K562 (cell line): ENCODE measurements around the gene PIM3. TPM values are rescaled to one million over a fixed set of nuclear protein-coding genes. Genes with fewer than 3 reads are reported as not detected.
A peak's percentile ranks its signal among the peaks of the same experiment; 100 is the strongest.

Experiments
- ATAC-seq: fragments of 200-7000 bp; cut with Tn5 transposase; 3 replicates; pipeline ENCODE4 v1.9.1; 2020; ENCODE audit warnings: moderate library complexity
- BruUV-seq: library from RNA; stranded (reverse); fragments of 400-500 nt; replicated peaks from 2 replicates; lab custom pipeline; 2021; lab: Mats Ljungman, UMichigan
- CTCF ChIA-PET: fragments of 300-600 bp; formaldehyde crosslinking; extraction: SDS; loops from one replicate; lab custom pipeline; 2021; ENCODE audit warnings: low intra/inter-chr PET ratio; lab: Yijun Ruan, JAX
- POLR2A ChIA-PET: fragments of 300-600, 350-650 bp; sonication (Branson Sonifier 250); formaldehyde crosslinking; extraction: SDS; loops from one replicate; lab custom pipeline; 2021; ENCODE audit warnings: antibody characterized with exemption, inconsistent platforms; lab: Yijun Ruan, JAX
- DNase-seq, 4 experiments: peaks; one replicate each; pipeline versions ENCODE4 v3.0.0 to v3.0.0-alpha.2; 2011 to 2018; ENCODE audit warnings: low spot score in 3 of 4, mixed read lengths in 3 of 4; ENCODE audit errors: extremely low read depth in 1 of 4
- FAIRE-seq: peaks from 2 replicates; lab custom pipeline; 2011; peaks lifted over from hg19 to GRCh38; lab: Jason Lieb, UNC
- H2AFZ ChIP-seq: 2 replicates; pipeline ENCODE4 v1.6.0; 2011; ENCODE audit warnings: low read depth, low read length, control low read depth, inconsistent platforms
- H3K27ac ChIP-seq: fragments of 200-600 bp; 3 replicates; pipeline ENCODE4 v1.8.0; 2011; ENCODE audit warnings: low read depth, mild to moderate bottlenecking, control low read depth, inconsistent platforms, low read length, moderate library complexity, mixed read lengths; ENCODE audit errors: extremely low read depth
- H3K27me3 ChIP-seq, 2 experiments: fragments of 300-600 bp in 1 of 2; 2 replicates in 1 of 2; 3 replicates in 1 of 2; pipeline versions ENCODE4 v1.6.0 to v1.8.0; 2011; ENCODE audit warnings: inconsistent platforms in 2 of 2, low read length in 2 of 2, mild to moderate bottlenecking in 1 of 2, mixed read lengths in 1 of 2, moderate library complexity in 1 of 2; ENCODE audit not compliant: control insufficient read depth in 2 of 2, insufficient read depth in 2 of 2
- H3K36me3 ChIP-seq: fragments of 300-600 bp; 3 replicates; pipeline ENCODE4 v1.8.0; 2011; ENCODE audit warnings: mild to moderate bottlenecking, low read length, inconsistent platforms; ENCODE audit not compliant: control insufficient read depth, insufficient read depth
- H3K4me1 ChIP-seq, 2 experiments: fragments of 200-600 bp in 1 of 2; replicated peaks in 1 of 2; 2 replicates in 1 of 2; 3 replicates in 1 of 2; pipeline versions ENCODE4 v1.5.1 to v1.8.0; 2011; ENCODE audit warnings: inconsistent platforms in 2 of 2, low read length in 2 of 2, mild to moderate bottlenecking in 1 of 2, mixed read lengths in 1 of 2, moderate library complexity in 1 of 2; ENCODE audit not compliant: control insufficient read depth in 2 of 2, insufficient read depth in 2 of 2
- H3K4me2 ChIP-seq: 2 replicates; pipeline ENCODE4 v1.6.1; 2011; ENCODE audit warnings: low read length, control low read depth, inconsistent platforms, mixed read lengths; ENCODE audit not compliant: insufficient read depth
- H3K4me3 ChIP-seq: fragments of 200-600 bp; sonication (generic), shearing (Covaris generic); 2 replicates; pipeline ENCODE4 v1.5.1; 2016; ENCODE audit warnings: control low read depth, inconsistent platforms
- H3K79me2 ChIP-seq: fragments of 200-600 bp; 3 replicates; pipeline ENCODE4 v1.8.0; 2011; ENCODE audit warnings: low read length, inconsistent platforms; ENCODE audit not compliant: control insufficient read depth, insufficient read depth
- H3K9ac ChIP-seq, 2 experiments: 2 replicates each; pipeline versions ENCODE4 v1.6.0 to v1.6.1; 2011; ENCODE audit warnings: low read depth in 2 of 2, low read length in 2 of 2, control low read depth in 1 of 2, inconsistent platforms in 1 of 2, mild to moderate bottlenecking in 1 of 2, mixed read lengths in 1 of 2; ENCODE audit not compliant: insufficient read depth in 1 of 2
- H3K9me1 ChIP-seq: one replicate; pipeline ENCODE4 v1.6.0; 2011; ENCODE audit warnings: inconsistent platforms, mild to moderate bottlenecking, low read length, moderate library complexity; ENCODE audit not compliant: control insufficient read depth, insufficient read depth
- H3K9me3 ChIP-seq: replicated peaks from 2 replicates; pipeline ENCODE4 v1.5.1; 2011; ENCODE audit warnings: low read depth, low read length, inconsistent platforms; ENCODE audit not compliant: control insufficient read depth, insufficient read depth
- H4K20me1 ChIP-seq: replicated peaks from 2 replicates; pipeline ENCODE4 v1.6.1; 2011; ENCODE audit warnings: low read length, inconsistent platforms, mixed read lengths; ENCODE audit not compliant: control insufficient read depth, insufficient read depth
- CEBPZ ChIP-seq: fragments of 150-350 bp; IDR thresholded peaks from 2 replicates; pipeline ENCODE4 v1.6.1; 2014; ENCODE audit warnings: low read depth, mild to moderate bottlenecking, low read length, borderline replicate concordance
- CREBBP ChIP-seq: IDR thresholded peaks from one replicate; pipeline ENCODE4 v1.6.1; 2012; ENCODE audit warnings: low read depth, mild to moderate bottlenecking, control low read depth, inconsistent platforms, low read length
- ELF2 ChIP-seq: fragments of 250-450 bp; sonication (Bioruptor Pico); IDR thresholded peaks from 2 replicates; pipeline ENCODE4 v1.5.0; 2021; ENCODE audit warnings: mild to moderate bottlenecking
- FOS ChIP-seq: IDR thresholded peaks from 3 replicates; pipeline ENCODE4 v1.6.1; 2011; ENCODE audit not compliant: insufficient read length; ENCODE audit errors: extremely low read depth
- FOXA1 ChIP-seq: fragments of 450-650 bp; IDR thresholded peaks from 2 replicates; pipeline ENCODE4 v1.6.1; 2016; ENCODE audit warnings: mild to moderate bottlenecking, borderline replicate concordance
- HNRNPLL ChIP-seq: fragments of 200-400 bp; formaldehyde crosslinking; IDR thresholded peaks from 2 replicates; pipeline ENCODE4 v1.6.1; 2017; ENCODE audit warnings: low read length, low read depth, mild to moderate bottlenecking; ENCODE audit not compliant: poor library complexity, severe bottlenecking
- LARP7 ChIP-seq: fragments of 450-650 bp; IDR thresholded peaks from 2 replicates; pipeline ENCODE4 v1.6.1; 2016
- MAFG ChIP-seq: fragments of 450-650 bp; conservative IDR thresholded peaks from 2 replicates; pipeline ENCODE4 v1.6.1; 2016; ENCODE audit warnings: missing genetic modification characterization, missing compliant biosample characterization
- NR4A1 ChIP-seq, 2 experiments: fragments of 250-450 bp in 1 of 2; fragments of 450-650 bp in 1 of 2; sonication (Bioruptor Pico) in 1 of 2; IDR thresholded peaks; 2 replicates each; pipeline versions ENCODE4 v1.4.0 to v1.6.1; 2016 to 2020; ENCODE audit warnings: mild to moderate bottlenecking in 2 of 2, missing compliant biosample characterization in 1 of 2, missing genetic modification characterization in 1 of 2, moderate library complexity in 1 of 2
- SLC30A9 ChIP-seq: fragments of 250-450 bp; sonication (Bioruptor Pico); IDR thresholded peaks from 2 replicates; pipeline ENCODE4 v1.8.0; 2022; ENCODE audit warnings: mild to moderate bottlenecking, moderate library complexity
- TCF3 ChIP-seq: sonication (generic); formaldehyde crosslinking; IDR thresholded peaks from 2 replicates; pipeline ENCODE4 v1.4.0; 2020; ENCODE audit warnings: mild to moderate bottlenecking, missing genetic modification reagents
- TFAM ChIP-seq: fragments of 250-450 bp; sonication (Bioruptor Pico); conservative IDR thresholded peaks from 2 replicates; pipeline ENCODE4 v1.5.0; 2021; ENCODE audit warnings: mild to moderate bottlenecking, moderate library complexity
- ZNF146 ChIP-seq: IDR thresholded peaks from one replicate; pipeline ENCODE4 v1.6.1; 2018; ENCODE audit warnings: missing compliant biosample characterization; ENCODE audit not compliant: unreplicated experiment
- ZNF408 ChIP-seq: fragments of 250-450 bp; sonication (Bioruptor Pico); IDR thresholded peaks from 2 replicates; pipeline ENCODE4 v1.4.0; 2020; ENCODE audit warnings: low read depth, mild to moderate bottlenecking, moderate library complexity
- WGBS: fragments of 100-300 bp; shearing (Covaris generic); methylation state at CpG from one replicate; pipeline ENCODE4 v1.1.6; 2016; ENCODE audit warnings: low coverage, mixed read lengths; ENCODE audit not compliant: insufficient coverage; ENCODE audit errors: missing lambda C conversion rate; 5-methylcytosine and 5-hydroxymethylcytosine counted together
- in situ Hi-C: fragments of 300-500 bp; cut with MboI; formaldehyde crosslinking; loops from 4 replicates; pipeline ENCODE4 v1.15.0; 2018; ENCODE audit warnings: inconsistent platforms, mixed read lengths
- intact Hi-C: fragments of 100-400 bp; cut with micrococcal nuclease; formaldehyde crosslinking; loops from 2 replicates; pipeline ENCODE4 v1.14.2; 2022
- polyA plus RNA-seq, 8 experiments: library from polyadenylated mRNA; depleted of rRNA in 4 of 8; stranded (reverse) in 5 of 8; unstranded in 3 of 8; fragments of >200 nt; fragmentation: Nextera tagmentation in 2 of 8; fragmentation: Illumina TruSeq in 1 of 8; extraction: Ambion mirVana in 2 of 8; extraction: Trizol in 1 of 8; gene quantifications; 2 replicates each; pipeline versions ENCODE4 v1.2.1 to v1.2.3, GENCODE V29; 2011 to 2014; ENCODE audit warnings: inconsistent platforms in 1 of 8, missing spikeins in 1 of 8
- total RNA-seq, 7 experiments: library from RNA; depleted of rRNA in 6 of 7; stranded (reverse); fragments of >200 nt in 6 of 7; fragmentation: Illumina TruSeq in 2 of 7; extraction: Trizol in 2 of 7; gene quantifications; 2 replicates each; pipeline versions ENCODE4 v1.2.1 to v1.2.3, GENCODE V29; 2011 to 2021; ENCODE audit warnings: low replicate concordance in 1 of 7

PIM3 gene
- total and polyA plus RNA-seq, 9 of the 15 experiments (the other 6 are each of a cell fraction or from before 2014, with no cell fraction given) = 0.24 to 40.5 (median 5.3) TPM

GRCh38 chr22:49916831-49917230 lies 43.7 kb upstream of the PIM3 start:
- Histone ChIP-seq H3K4me3 (no peak overlapping the region), H3K36me3 (peaks cover 18% of the 10 kb centered on the region; the same call in 2 of the 3 replicates), H3K27me3 (no peaks in the 10 kb centered on the region), H3K9me1 (no peaks in the 10 kb centered on the region), H3K9ac (peak overlapping the region; percentile 83 to 87; a peak in 3 of 4 replicates), H3K4me2 (peak overlapping the region; percentile 84), H3K4me1 (peaks cover 6 to 32% of the 10 kb centered on the region in 2 experiments; a peak in 4 of 5 replicates), H3K9me3 (no peaks in the 10 kb centered on the region), H2AFZ (no peak overlapping the region), H3K27ac (no peak overlapping the region), H4K20me1 (0 out of 2 replicates have a peak, but pooled peaks cover 3% of the 10 kb centered on the region), H3K79me2 (peaks cover 14% of the 10 kb centered on the region)
- BruUV-seq = TSS peak; percentile 47
- POLR2A ChIA-PET = interaction anchor here (1.1 kb wide), 1 partner anchor 740 kb away, joined by 3 read pairs; no protein-coding TSS in a partner anchor
- intact Hi-C loops = loop anchor here (5.0 kb wide), 1 partner anchor 150 kb away; no protein-coding TSS in a partner anchor
- TF ChIP-seq CREBBP (no peak), TFAM (CRISPR knock-in tag) (no peak), FOXA1 (no peak), ZNF408 (CRISPR knock-in tag) (no peak), SLC30A9 (CRISPR knock-in tag) (no peak), TCF3 (CRISPR knock-in tag) (no peak), HNRNPLL (no peak), CEBPZ (no peak), ELF2 (CRISPR knock-in tag) (no peak), FOS (no peak), NR4A1 (CRISPR knock-in tag; IDR thresholded peaks at IDR 0.05) (no peak), NR4A1 (tag; IDR thresholded peaks at IDR 0.05) (no peak), MAFG (tag) (no peak), ZNF146 (CRISPR knock-in tag) (no peak), LARP7 (no peak)
- DNase-seq (no peak), FAIRE-seq (no peak), ATAC-seq (no peak)
- CTCF ChIA-PET = no interaction called here
- in situ Hi-C loops = loop anchor here (10.0 kb wide), 1 partner anchor 92 kb away; the partner anchor contains the start of gene BRD1
- WGBS = 56% methylated on average over 6 of the region's 11 CpGs
